IMR-90 (cell line): Measurements from ENCODE around the gene INPP5A.

Source experiments
- BHLHE40 ChIP-seq: fragments of 150-350 bp; IDR thresholded peaks from 2 replicates; pipeline ENCODE4 v1.6.1; 2016; ENCODE audit warnings: mild to moderate bottlenecking, low read depth, low read length
- CEBPB ChIP-seq: IDR thresholded peaks from 2 replicates; pipeline ENCODE4 v1.6.1; 2012; ENCODE audit warnings: low read depth, low read length, improper control_type of control experiment
- CTCF ChIP-seq: conservative IDR thresholded peaks from 2 replicates; pipeline ENCODE4 v1.5.1; 2012; ENCODE audit warnings: mild to moderate bottlenecking, low read depth, low read length, improper control_type of control experiment
- ELK1 ChIP-seq: fragments of 150-350 bp; IDR thresholded peaks from 2 replicates; pipeline ENCODE4 v1.6.1; 2016; ENCODE audit warnings: low read depth, mild to moderate bottlenecking, low read length, moderate library complexity, borderline replicate concordance
- FOS ChIP-seq: fragments of 150-350 bp; IDR thresholded peaks from 2 replicates; pipeline ENCODE4 v1.6.1; 2016; ENCODE audit warnings: low read depth, low read length
- MAFK ChIP-seq: IDR thresholded peaks from 2 replicates; pipeline ENCODE4 v1.6.1; 2012; ENCODE audit warnings: low read depth, low read length, improper control_type of control experiment
- MAZ ChIP-seq: IDR thresholded peaks from 2 replicates; pipeline ENCODE4 v1.6.1; 2012; ENCODE audit warnings: low read depth, mild to moderate bottlenecking, low read length, improper control_type of control experiment, moderate library complexity, borderline replicate concordance
- NFE2L2 ChIP-seq: fragments of 150-350 bp; IDR thresholded peaks from 2 replicates; pipeline ENCODE4 v1.6.1; 2016; ENCODE audit warnings: low read depth, mild to moderate bottlenecking, low read length
- POLR2A ChIP-seq: IDR thresholded peaks from 2 replicates; pipeline ENCODE4 v1.6.1; 2012; ENCODE audit warnings: mild to moderate bottlenecking, low read depth, low read length
- RCOR1 ChIP-seq: IDR thresholded peaks from 2 replicates; pipeline ENCODE4 v1.6.1; 2012; ENCODE audit warnings: mild to moderate bottlenecking, low read length, improper control_type of control experiment; ENCODE audit not compliant: insufficient replicate concordance
- SMC3 ChIP-seq: fragments of 150-350 bp; IDR thresholded peaks from 2 replicates; pipeline ENCODE4 v1.6.1; 2016; ENCODE audit warnings: low read depth, mild to moderate bottlenecking, antibody characterized with exemption, low read length, moderate library complexity
- USF2 ChIP-seq: fragments of 150-350 bp; IDR thresholded peaks from 2 replicates; pipeline ENCODE4 v1.6.1; 2017; ENCODE audit warnings: mild to moderate bottlenecking, antibody characterized with exemption, low read length, low read depth

GRCh38 chr10:132652936-132653590, 115.5 kb downstream of the INPP5A start:
- TF ChIP-seq RCOR1: no peak
- TF ChIP-seq CTCF: no peak
- no peak for TF ChIP-seq POLR2A
- no peak for TF ChIP-seq BHLHE40
- TF ChIP-seq USF2: no peak
- no peak for TF ChIP-seq ELK1
- no peak for TF ChIP-seq CEBPB
- TF ChIP-seq MAZ: no peak
- no peak for TF ChIP-seq NFE2L2
- no peak for TF ChIP-seq FOS
- TF ChIP-seq SMC3: no peak
- TF ChIP-seq MAFK: no peak
